ENCODE data around the gene ERGIC1. TPM values are rescaled to one million over a fixed set of nuclear protein-coding genes. Genes with fewer than 3 reads are reported as not detected.

Gene ERGIC1
- total and polyA plus RNA-seq, 2 of the 13 experiments (the other 11 are each of a cell fraction or from before 2014, with no cell fraction given): 78.5 to 184 TPM

GRCh38 chr5:172833686-172834414 lies at the start of gene ERGIC1 (continued):
- TF ChIP-seq MLXIP (CRISPR knock-in tag; IDR thresholded peaks at IDR 0.05; ENCODE audit: borderline replicate concordance): no peak
- TF ChIP-seq RFX1 (IDR thresholded peaks at IDR 0.05): no peak
- 0 out of 2 replicates have a peak, but pooled peaks have one; percentile 34 for TF ChIP-seq ZNF12 (CRISPR knock-in tag; IDR thresholded peaks at IDR 0.05)
- peak; percentile 50; the same call in 1 of the 2 replicates for TF ChIP-seq YEATS2 (CRISPR knock-in tag; IDR thresholded peaks at IDR 0.05; ENCODE audit: borderline replicate concordance)
- TF ChIP-seq TFDP1 (CRISPR knock-in tag; IDR thresholded peaks at IDR 0.05; ENCODE audit: borderline replicate concordance): no peak
- TF ChIP-seq YY1 (IDR thresholded peaks at IDR 0.05; ENCODE audit: insufficient read depth, insufficient replicate concordance, low read depth, low read length): peak; percentile 29
- TF ChIP-seq SOX6 (IDR thresholded peaks at IDR 0.05): no peak
- TF ChIP-seq SOX6 (CRISPR knock-in tag; IDR thresholded peaks at IDR 0.05): 0 out of 2 replicates have a peak, but pooled peaks have one; percentile 30
- no peak for TF ChIP-seq SMAD3 (CRISPR knock-in tag; IDR thresholded peaks at IDR 0.05)
- peak; percentile 64; the same call in 1 of the 2 replicates for TF ChIP-seq ZSCAN25 (CRISPR knock-in tag; IDR thresholded peaks at IDR 0.05)
- no peak for TF ChIP-seq SP1 (IDR thresholded peaks at IDR 0.05)
- TF ChIP-seq SP1 (CRISPR knock-in tag; IDR thresholded peaks at IDR 0.05): peak; percentile 21; the same call in 1 of the 2 replicates
- TF ChIP-seq ATF7 (IDR thresholded peaks at IDR 0.05): no peak
- no peak for TF ChIP-seq ATF7 (CRISPR knock-in tag; IDR thresholded peaks at IDR 0.05)
- TF ChIP-seq GFI1 (CRISPR knock-in tag; IDR thresholded peaks at IDR 0.05; ENCODE audit: borderline replicate concordance): peak; percentile 82; the same call in 1 of the 2 replicates
- peak in 1 of 2 experiments; percentile 33; a peak in 1 of 4 replicates for TF ChIP-seq ATF4 (CRISPR knock-in tag; IDR thresholded peaks at IDR 0.05)
- TF ChIP-seq PAX8 (CRISPR knock-in tag; IDR thresholded peaks at IDR 0.05; ENCODE audit: borderline replicate concordance): 0 out of 2 replicates have a peak, but pooled peaks have one; percentile 28
- no peak for TF ChIP-seq RFX3 (CRISPR knock-in tag; IDR thresholded peaks at IDR 0.05)
- TF ChIP-seq NFYC (CRISPR knock-in tag; IDR thresholded peaks at IDR 0.05): peak; percentile 74
- TF ChIP-seq HOXA3 (CRISPR knock-in tag; IDR thresholded peaks at IDR 0.05): peak; percentile 57; the same call in 1 of the 2 replicates
- TF ChIP-seq ZNF792 (CRISPR knock-in tag; IDR thresholded peaks at IDR 0.05): peak; percentile 37; the same call in 1 of the 2 replicates
- peak; percentile 58; the same call in 1 of the 2 replicates for TF ChIP-seq SAP130 (CRISPR knock-in tag; IDR thresholded peaks at IDR 0.05; ENCODE audit: low read depth)
- no peak for TF ChIP-seq ZNF382 (CRISPR knock-in tag; IDR thresholded peaks at IDR 0.05; ENCODE audit: borderline replicate concordance)
- peak; percentile 29 for TF ChIP-seq ELF3 (CRISPR knock-in tag; IDR thresholded peaks at IDR 0.05)
- TF ChIP-seq GABPB1 (CRISPR knock-in tag; IDR thresholded peaks at IDR 0.05): peak; percentile 87
- TF ChIP-seq ASH2L (IDR thresholded peaks at IDR 0.05; ENCODE audit: insufficient read length, low read depth, low read length): peak; percentile 30
